SU-DHL-6 (cell line): ENCODE measurements around the gene TSHZ2.

ENCODE experiments used
- EZH2phosphoT487 ChIP-seq: fragments of 200-600 bp; sonication (generic), shearing (Covaris generic); conservative IDR thresholded peaks from 2 replicates; pipeline ENCODE4 v1.6.1; 2018; ENCODE audit warnings: mild to moderate bottlenecking, antibody characterized with exemption, low read length, moderate library complexity, mixed read lengths
- TF ChIP-seq, protein P1 (sequence below): fragments of 200-600 bp; sonication (generic); IDR thresholded peaks from one replicate; pipeline ENCODE4 v1.5.1; 2017; ENCODE audit warnings: antibody characterized with exemption, mild to moderate bottlenecking, low read length, moderate library complexity; ENCODE audit not compliant: insufficient read depth, poor library complexity, severe bottlenecking

DNA sequence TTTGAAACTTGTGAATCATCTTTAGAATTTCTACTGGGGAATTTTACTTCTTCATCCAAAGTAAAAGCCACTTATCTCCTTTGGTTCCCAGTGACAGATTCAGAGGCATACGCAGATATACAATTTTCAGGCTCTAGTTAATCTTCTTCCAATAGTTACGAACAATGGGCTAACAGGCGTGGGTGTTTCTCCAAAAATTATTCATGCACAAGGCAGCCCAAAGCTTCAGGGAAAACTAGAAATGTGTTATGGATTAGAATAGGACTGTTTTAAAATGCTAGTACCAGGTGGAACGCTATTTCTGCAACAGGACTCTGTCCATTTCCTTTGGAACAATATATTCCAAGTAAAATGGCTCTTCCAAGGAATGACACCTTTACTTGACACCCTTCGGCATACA, 519.3 kb downstream of the TSHZ2 start:
- TF ChIP-seq, protein P1, sequence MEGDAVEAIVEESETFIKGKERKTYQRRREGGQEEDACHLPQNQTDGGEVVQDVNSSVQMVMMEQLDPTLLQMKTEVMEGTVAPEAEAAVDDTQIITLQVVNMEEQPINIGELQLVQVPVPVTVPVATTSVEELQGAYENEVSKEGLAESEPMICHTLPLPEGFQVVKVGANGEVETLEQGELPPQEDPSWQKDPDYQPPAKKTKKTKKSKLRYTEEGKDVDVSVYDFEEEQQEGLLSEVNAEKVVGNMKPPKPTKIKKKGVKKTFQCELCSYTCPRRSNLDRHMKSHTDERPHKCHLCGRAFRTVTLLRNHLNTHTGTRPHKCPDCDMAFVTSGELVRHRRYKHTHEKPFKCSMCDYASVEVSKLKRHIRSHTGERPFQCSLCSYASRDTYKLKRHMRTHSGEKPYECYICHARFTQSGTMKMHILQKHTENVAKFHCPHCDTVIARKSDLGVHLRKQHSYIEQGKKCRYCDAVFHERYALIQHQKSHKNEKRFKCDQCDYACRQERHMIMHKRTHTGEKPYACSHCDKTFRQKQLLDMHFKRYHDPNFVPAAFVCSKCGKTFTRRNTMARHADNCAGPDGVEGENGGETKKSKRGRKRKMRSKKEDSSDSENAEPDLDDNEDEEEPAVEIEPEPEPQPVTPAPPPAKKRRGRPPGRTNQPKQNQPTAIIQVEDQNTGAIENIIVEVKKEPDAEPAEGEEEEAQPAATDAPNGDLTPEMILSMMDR = no peak
- no peak for TF ChIP-seq EZH2phosphoT487
